OCI-LY1 (cell line): ENCODE data around the gene CFAP65.

Experiments
- H2AFZ ChIP-seq: fragments of 200-600 bp; sonication (generic), shearing (Covaris generic); 2 replicates; pipeline ENCODE4 v1.6.0; 2014; ENCODE audit warnings: antibody characterized with exemption, mild to moderate bottlenecking, low read length
- H3F3A ChIP-seq: fragments of 200-600 bp; sonication (generic), shearing (Covaris generic); 2 replicates; pipeline ENCODE4 v1.6.0; 2014; ENCODE audit warnings: mild to moderate bottlenecking, antibody characterized with exemption, low read length, moderate library complexity; ENCODE audit not compliant: insufficient read depth
- H3K27ac ChIP-seq: fragments of 200-600 bp; sonication (generic); 2 replicates; pipeline ENCODE4 v1.5.1; 2014; ENCODE audit warnings: low read length, mixed run types, mild to moderate bottlenecking, low read depth; ENCODE audit not compliant: poor library complexity, severe bottlenecking
- H3K27me3 ChIP-seq: fragments of 200-600 bp; sonication (generic); 2 replicates; pipeline ENCODE4 v1.6.0; 2014; ENCODE audit warnings: antibody characterized with exemption, mild to moderate bottlenecking, low read length, moderate library complexity; ENCODE audit not compliant: insufficient read depth
- H3K36me3 ChIP-seq: fragments of 200-600 bp; sonication (generic); 2 replicates; pipeline ENCODE4 v1.6.1; 2014; ENCODE audit warnings: mild to moderate bottlenecking, antibody characterized with exemption, low read length, moderate library complexity, mixed read lengths; ENCODE audit not compliant: insufficient read depth
- H3K4me1 ChIP-seq: fragments of 200-600 bp; sonication (generic); 2 replicates; pipeline ENCODE4 v1.5.1; 2014; ENCODE audit warnings: mild to moderate bottlenecking, low read length, moderate library complexity; ENCODE audit not compliant: insufficient read depth, severe bottlenecking
- H3K4me2 ChIP-seq: fragments of 200-600 bp; sonication (generic), shearing (Covaris generic); 2 replicates; pipeline ENCODE4 v1.6.1; 2014; ENCODE audit warnings: low read length
- H3K4me3 ChIP-seq: fragments of 200-600 bp; sonication (generic); 2 replicates; pipeline ENCODE4 v1.5.1; 2014; ENCODE audit warnings: low read length, low read depth, mild to moderate bottlenecking, mixed read lengths; ENCODE audit not compliant: poor library complexity, severe bottlenecking
- H3K79me2 ChIP-seq: fragments of 200-600 bp; shearing (Covaris generic); 2 replicates; pipeline ENCODE4 v1.6.1; 2016; ENCODE audit warnings: mixed run types, low read length, mixed read lengths; ENCODE audit not compliant: insufficient read depth
- H3K9ac ChIP-seq: fragments of 200-600 bp; sonication (generic), shearing (Covaris generic); 2 replicates; pipeline ENCODE4 v1.6.1; 2014; ENCODE audit warnings: mild to moderate bottlenecking, low read length, mixed read lengths
- H3K9me2 ChIP-seq: fragments of 200-600 bp; sonication (generic), shearing (Covaris generic); 2 replicates; pipeline ENCODE4 v1.6.1; 2014; ENCODE audit warnings: low read depth, mild to moderate bottlenecking, low read length, mixed read lengths
- H3K9me3 ChIP-seq: fragments of 200-600 bp; shearing (Covaris generic); 2 replicates; pipeline ENCODE4 v1.6.1; 2014; ENCODE audit warnings: low read length, mixed read lengths
- H4K20me1 ChIP-seq: fragments of 200-600 bp; sonication (generic), shearing (Covaris generic); 2 replicates; pipeline ENCODE4 v1.6.0; 2016; ENCODE audit warnings: mild to moderate bottlenecking, low read length; ENCODE audit not compliant: insufficient read depth
- EZH2 ChIP-seq: fragments of 200-600 bp; sonication (generic), shearing (Covaris generic); IDR thresholded peaks from 2 replicates; pipeline ENCODE4 v1.8.0; 2017; ENCODE audit warnings: borderline replicate concordance, mixed run types, mild to moderate bottlenecking, antibody characterized with exemption, low read length, moderate library complexity, mixed read lengths
- TF ChIP-seq, protein P1 (sequence below): fragments of 200-600 bp; sonication (generic), shearing (Covaris generic); IDR thresholded peaks from 2 replicates; pipeline ENCODE4 v1.5.1; 2017; ENCODE audit warnings: mild to moderate bottlenecking, antibody characterized with exemption, low read length, moderate library complexity, mixed read lengths

CFAP65 gene

GRCh38 chr2:218956039-218956438 is 85.3 kb downstream of the CFAP65 start:
- H3K4me1 ChIP-seq, result peaks cover 3% of the 10 kb centered on the region
- H3F3A ChIP-seq, result no peaks in the 10 kb centered on the region
- no peak for TF ChIP-seq EZH2
- TF ChIP-seq, protein P1, sequence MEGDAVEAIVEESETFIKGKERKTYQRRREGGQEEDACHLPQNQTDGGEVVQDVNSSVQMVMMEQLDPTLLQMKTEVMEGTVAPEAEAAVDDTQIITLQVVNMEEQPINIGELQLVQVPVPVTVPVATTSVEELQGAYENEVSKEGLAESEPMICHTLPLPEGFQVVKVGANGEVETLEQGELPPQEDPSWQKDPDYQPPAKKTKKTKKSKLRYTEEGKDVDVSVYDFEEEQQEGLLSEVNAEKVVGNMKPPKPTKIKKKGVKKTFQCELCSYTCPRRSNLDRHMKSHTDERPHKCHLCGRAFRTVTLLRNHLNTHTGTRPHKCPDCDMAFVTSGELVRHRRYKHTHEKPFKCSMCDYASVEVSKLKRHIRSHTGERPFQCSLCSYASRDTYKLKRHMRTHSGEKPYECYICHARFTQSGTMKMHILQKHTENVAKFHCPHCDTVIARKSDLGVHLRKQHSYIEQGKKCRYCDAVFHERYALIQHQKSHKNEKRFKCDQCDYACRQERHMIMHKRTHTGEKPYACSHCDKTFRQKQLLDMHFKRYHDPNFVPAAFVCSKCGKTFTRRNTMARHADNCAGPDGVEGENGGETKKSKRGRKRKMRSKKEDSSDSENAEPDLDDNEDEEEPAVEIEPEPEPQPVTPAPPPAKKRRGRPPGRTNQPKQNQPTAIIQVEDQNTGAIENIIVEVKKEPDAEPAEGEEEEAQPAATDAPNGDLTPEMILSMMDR, result no peak
- no peaks in the 10 kb centered on the region for H3K36me3 ChIP-seq
- no peaks in the 10 kb centered on the region for H3K9me2 ChIP-seq
- no peak overlapping the region for H3K4me3 ChIP-seq
- H3K9ac ChIP-seq, result no peak overlapping the region
- H3K27me3 ChIP-seq, result peaks cover 5% of the 10 kb centered on the region; the same call in 1 of the 2 replicates
- no peaks in the 10 kb centered on the region for H3K9me3 ChIP-seq
- no peak overlapping the region for H3K4me2 ChIP-seq
- no peak overlapping the region for H2AFZ ChIP-seq
- H3K79me2 ChIP-seq, result no peaks in the 10 kb centered on the region
- no peak overlapping the region for H3K27ac ChIP-seq
- H4K20me1 ChIP-seq, result no peaks in the 10 kb centered on the region

- no peaks in the 10 kb centered on the region for H3K9me3 ChIP-seq
- H3K79me2 ChIP-seq, result no peaks in the 10 kb centered on the region
- no peaks in the 10 kb centered on the region for H4K20me1 ChIP-seq
Observed at GRCh38 chr2:218954541-218955300, 86.6 kb downstream of the CFAP65 start.

DNA sequence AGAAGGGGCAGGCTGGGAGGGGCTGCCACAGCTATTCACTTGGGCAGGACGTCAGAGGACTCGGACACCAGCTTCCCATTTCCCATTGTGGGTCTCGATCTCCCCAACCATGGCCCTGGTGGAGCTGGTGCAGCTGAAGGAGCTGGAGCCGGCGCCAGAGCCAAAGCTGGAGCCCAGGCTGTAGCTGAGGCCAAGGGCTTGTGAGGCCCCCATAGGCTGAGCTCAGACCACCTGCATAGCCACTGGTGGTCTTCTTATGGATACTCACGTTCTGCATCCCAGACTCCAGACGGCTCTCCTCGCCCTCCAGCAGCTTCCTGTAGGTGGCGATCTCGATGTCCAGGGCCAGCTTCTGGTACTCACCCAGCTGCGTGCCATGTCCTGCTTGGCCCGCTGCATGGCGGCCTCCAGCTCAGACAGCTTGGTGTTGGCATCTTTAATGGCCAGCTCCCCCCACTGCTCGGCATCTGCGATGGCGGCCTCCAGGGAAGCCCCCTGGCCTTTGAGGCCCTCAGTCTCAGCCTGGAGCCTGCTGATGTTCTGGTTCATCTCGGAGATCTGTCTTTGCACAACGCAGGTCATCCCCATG is 87.9 kb downstream of the CFAP65 start:
- Histone ChIP-seq H4K20me1 (no peaks in the 10 kb centered on the region), H3K9me2 (no peaks in the 10 kb centered on the region), H3K36me3 (no peaks in the 10 kb centered on the region), H2AFZ (no peak overlapping the region), H3K27ac (no peak overlapping the region), H3K79me2 (no peaks in the 10 kb centered on the region), H3K4me3 (no peak overlapping the region), H3K4me1 (no peaks in the 10 kb centered on the region), H3K9me3 (no peaks in the 10 kb centered on the region), H3K4me2 (no peak overlapping the region), H3F3A (no peaks in the 10 kb centered on the region), H3K9ac (no peak overlapping the region), H3K27me3 (peaks cover 5% of the 10 kb centered on the region; the same call in 1 of the 2 replicates)
- TF ChIP-seq, protein P1, result no peak
- no peak for TF ChIP-seq EZH2

More at GRCh38 chr2:218954541-218955300, 86.6 kb downstream of the CFAP65 start:
- H3K36me3 ChIP-seq, result no peaks in the 10 kb centered on the region
- H3F3A ChIP-seq, result no peaks in the 10 kb centered on the region
- no peak overlapping the region for H2AFZ ChIP-seq
- no peak overlapping the region for H3K4me3 ChIP-seq
- H3K27me3 ChIP-seq, result peaks cover 5% of the 10 kb centered on the region; the same call in 1 of the 2 replicates
- no peak overlapping the region for H3K27ac ChIP-seq
- no peak for TF ChIP-seq EZH2
- TF ChIP-seq, protein P1, result no peak
- H3K4me1 ChIP-seq, result peaks cover 3% of the 10 kb centered on the region
- no peaks in the 10 kb centered on the region for H3K9me2 ChIP-seq
- no peak overlapping the region for H3K9ac ChIP-seq
- H3K4me2 ChIP-seq, result no peak overlapping the region
